Stimulated activated CD4-positive, alpha-beta T cell treated with anti-CD3 and anti-CD28 coated beads, TNF-alpha, amount 100 ng/mL, for 24 hours (primary cell): ENCODE measurements around the gene ICA1L.
"Not testable (repeated sequence)": the region's sequence is repeated elsewhere in the genome, so short reads cannot be mapped to it uniquely, and the experiment has no call there.

Experiments used
- DNase-seq, 3 experiments: peaks; one replicate each; pipeline ENCODE4 v3.0.0-alpha.2; 2020; ENCODE audit warnings: low read depth in 3 of 3

The ICA1L gene

GRCh38 chr2:202871300-202872141 lies at the start of gene ICA1L:
TSS of gene ICA1L (minus strand) at chr2:202871766. CDS start at chr2:202829009, 42,757 bp downstream.
- peak in 2 of 3 experiments; percentile 24 to 53 for DNase-seq

- no peak for DNase-seq
Measured at GRCh38 chr2:202918860-202919259, 47.3 kb upstream of the ICA1L start.

GRCh38 chr2:202912342-202913201 lies 41.0 kb upstream of the ICA1L start:
- DNase-seq: not testable (repeated sequence)

GRCh38 chr2:202911512-202912341 lies 40.2 kb upstream of the ICA1L start, which contains the start of the genes CARF and WDR12:
TSS of gene CARF (plus strand) at chr2:202912275. CDS start at chr2:202941903, 29,628 bp downstream.
TSS of gene WDR12 (minus strand) at chr2:202911673. CDS start at chr2:202911476, 197 bp downstream.
- peak; percentile 78 to 90 (median 82) for DNase-seq

GRCh38 chr2:202911203-202911511 lies 39.6 kb upstream of the ICA1L start:
- no peak for DNase-seq

- no peak for DNase-seq
Measured at GRCh38 chr2:202910698-202911097, 39.1 kb upstream of the ICA1L start.

- DNase-seq: not testable (repeated sequence)
Measured at GRCh38 chr2:202910250-202910649, 38.7 kb upstream of the ICA1L start.

- DNase-seq: no peak
Measured at GRCh38 chr2:202909394-202910192, 38.0 kb upstream of the ICA1L start.

GRCh38 chr2:202908186-202908585 lies 36.6 kb upstream of the ICA1L start:
- DNase-seq: no peak

- not testable (repeated sequence) for DNase-seq
Measured at GRCh38 chr2:202905507-202905906, 33.9 kb upstream of the ICA1L start.

GRCh38 chr2:202885190-202885589 lies 13.6 kb upstream of the ICA1L start:
- no peak for DNase-seq

- DNase-seq: no peak
Measured at GRCh38 chr2:202883987-202884675, 12.6 kb upstream of the ICA1L start.

- no peak for DNase-seq
Measured at GRCh38 chr2:202881570-202881969, 10.0 kb upstream of the ICA1L start.

GRCh38 chr2:202877699-202878098 lies 6.1 kb upstream of the ICA1L start:
- no peak for DNase-seq

GRCh38 chr2:202870431-202871299 lies 901 bp downstream of the ICA1L start:
- DNase-seq: peak; percentile 39 to 62 (median 39)

GRCh38 chr2:202861987-202862386 lies 9.6 kb downstream of the ICA1L start:
- no peak for DNase-seq

- DNase-seq: no peak
Measured at GRCh38 chr2:202858601-202859000, 13.0 kb downstream of the ICA1L start.

GRCh38 chr2:202849343-202849742 lies 22.2 kb downstream of the ICA1L start:
- not testable (repeated sequence) for DNase-seq

GRCh38 chr2:202848813-202849212 lies 22.8 kb downstream of the ICA1L start:
- peak in 1 of 3 experiments; percentile 2 for DNase-seq
